SK-N-SH treated with all-trans-retinoic acid at 6 μM for 48 hours (cell line): Measurements from ENCODE around the gene TGIF2.

ENCODE experiments used
- ARNTL ChIP-seq: fragments of 450-650 bp; formaldehyde crosslinking; IDR thresholded peaks from 2 replicates; pipeline ENCODE4 v1.5.0; 2020; ENCODE audit warnings: low read depth, mild to moderate bottlenecking, moderate library complexity, borderline replicate concordance
- CREB5 ChIP-seq: fragments of 250-450 bp; sonication (Bioruptor Pico); IDR thresholded peaks from 2 replicates; pipeline ENCODE4 v1.5.1; 2020; ENCODE audit warnings: low read depth, mild to moderate bottlenecking, moderate library complexity
- GLIS3 ChIP-seq: fragments of 250-450 bp; sonication (Bioruptor Pico); IDR thresholded peaks from 2 replicates; pipeline ENCODE4 v1.5.0; 2020; ENCODE audit warnings: mild to moderate bottlenecking, moderate library complexity
- POU6F1 ChIP-seq: fragments of 250-450 bp; sonication (Bioruptor Pico); IDR thresholded peaks from 2 replicates; pipeline ENCODE4 v1.8.0; 2021; ENCODE audit warnings: low read depth, mild to moderate bottlenecking, moderate library complexity, borderline replicate concordance
- PPARA ChIP-seq: fragments of 250-450 bp; sonication (Bioruptor Pico); IDR thresholded peaks from 2 replicates; pipeline ENCODE4 v1.5.0; 2020; ENCODE audit warnings: mild to moderate bottlenecking, borderline replicate concordance

- TF ChIP-seq ARNTL (no peak), GLIS3 (CRISPR knock-in tag) (no peak), CREB5 (CRISPR knock-in tag) (no peak), POU6F1 (CRISPR knock-in tag) (no peak), PPARA (no peak)
Observed at GRCh38 chr20:36532388-36532787, 41.0 kb upstream of the TGIF2 start.
